Left hindlimb (tissue), 1 donor: ENCODE measurements around the gene B3GNT9.
"Not testable (repeated sequence)": the region's sequence is repeated elsewhere in the genome, so short reads cannot be mapped to it uniquely, and the experiment has no call there.

Experiments
- DNase-seq: peaks from one replicate; pipeline ENCODE4 v3.0.0-alpha.2; 2018

The B3GNT9 gene

DNA sequence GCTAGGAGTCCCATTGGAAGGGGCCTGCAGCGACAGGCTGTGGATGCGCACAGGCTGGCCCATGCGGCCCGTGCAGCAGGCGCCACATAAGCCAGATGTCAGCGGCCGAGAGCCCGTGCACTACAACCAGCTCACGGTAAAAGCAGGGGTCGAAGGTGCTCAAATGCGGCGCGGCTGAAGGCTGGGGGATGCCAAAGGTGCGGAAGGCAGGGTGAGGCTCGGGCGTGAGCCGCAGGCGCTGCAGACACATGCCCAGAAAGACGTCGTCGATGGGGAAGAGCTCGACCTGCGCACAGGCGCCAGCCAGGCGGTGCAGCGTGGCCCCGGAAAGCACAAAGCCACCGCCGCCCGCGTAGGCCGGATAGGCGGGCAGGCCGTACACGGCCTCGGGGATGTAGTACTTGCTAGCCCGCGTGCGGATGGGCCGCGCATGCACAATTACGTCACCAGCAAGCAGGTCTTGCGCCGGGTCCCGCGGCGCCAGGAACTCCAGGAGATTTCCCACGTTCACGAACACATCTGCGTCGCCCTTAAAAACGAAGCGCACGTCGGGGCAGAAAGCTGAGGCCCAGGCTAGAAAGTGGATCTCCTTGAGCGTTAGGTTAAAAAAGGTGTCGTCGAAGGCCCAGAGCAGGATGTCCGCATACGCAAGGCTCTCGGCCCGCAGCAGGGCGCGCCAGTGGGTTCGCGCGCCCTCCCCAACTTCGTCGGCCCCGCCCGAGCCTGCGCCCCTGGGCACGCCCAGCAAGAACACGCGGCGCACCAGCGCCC is 1.3 kb downstream of the B3GNT9 start:
- no peak for DNase-seq

DNA sequence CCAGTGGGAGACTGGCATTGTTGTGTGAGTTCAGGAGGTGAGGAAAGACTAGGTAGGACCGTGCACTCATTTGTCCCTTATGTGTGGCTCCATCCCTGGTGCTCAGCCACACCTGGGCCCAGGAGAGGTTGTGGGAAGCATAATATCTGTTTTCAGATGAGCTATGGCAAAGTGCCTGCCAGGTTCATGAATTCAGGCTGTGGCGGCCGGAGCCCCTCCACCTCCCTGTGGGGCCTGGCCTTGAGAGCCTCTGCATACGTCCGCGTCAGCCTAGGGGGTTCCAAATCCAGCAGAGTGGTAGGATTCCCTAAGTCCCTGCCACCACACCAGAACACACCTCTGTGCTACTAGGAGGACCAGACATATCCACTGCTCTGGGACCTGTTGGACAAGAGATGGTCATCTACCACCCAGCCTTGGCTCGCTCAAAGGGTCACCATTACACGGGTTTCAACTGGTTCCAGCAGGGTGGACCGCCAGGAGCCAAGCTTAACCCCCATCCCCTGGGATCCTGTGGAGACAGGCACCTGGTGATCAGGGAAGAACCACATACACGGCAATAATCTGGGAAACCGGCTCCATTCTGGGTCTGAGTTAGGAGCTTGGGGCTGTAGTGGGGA is 2.0 kb downstream of the B3GNT9 start:
- no peak for DNase-seq

DNA sequence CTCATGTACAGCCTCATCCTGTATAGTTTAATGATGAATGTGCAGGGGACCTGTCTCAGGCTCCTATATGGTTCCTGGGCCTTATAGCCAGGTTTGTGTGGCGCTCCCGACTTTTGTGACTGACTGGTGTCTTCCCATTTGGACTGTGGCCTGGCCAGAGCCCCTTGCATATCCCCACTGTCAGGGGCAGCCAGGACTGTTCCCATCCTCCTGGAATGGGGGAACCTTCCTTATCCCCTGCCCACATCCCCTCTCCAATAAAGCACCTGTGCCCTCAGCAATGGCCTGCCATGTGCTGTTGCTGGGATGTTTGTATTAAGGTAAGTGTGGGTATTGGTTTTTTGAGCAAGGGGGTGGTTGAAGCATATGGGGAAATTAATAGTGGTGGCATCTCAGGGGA is 2.6 kb downstream of the B3GNT9 start:
- no peak for DNase-seq

GRCh38 chr16:67147437-67148140 is 3.2 kb downstream of the B3GNT9 start:
- no peak for DNase-seq

DNA sequence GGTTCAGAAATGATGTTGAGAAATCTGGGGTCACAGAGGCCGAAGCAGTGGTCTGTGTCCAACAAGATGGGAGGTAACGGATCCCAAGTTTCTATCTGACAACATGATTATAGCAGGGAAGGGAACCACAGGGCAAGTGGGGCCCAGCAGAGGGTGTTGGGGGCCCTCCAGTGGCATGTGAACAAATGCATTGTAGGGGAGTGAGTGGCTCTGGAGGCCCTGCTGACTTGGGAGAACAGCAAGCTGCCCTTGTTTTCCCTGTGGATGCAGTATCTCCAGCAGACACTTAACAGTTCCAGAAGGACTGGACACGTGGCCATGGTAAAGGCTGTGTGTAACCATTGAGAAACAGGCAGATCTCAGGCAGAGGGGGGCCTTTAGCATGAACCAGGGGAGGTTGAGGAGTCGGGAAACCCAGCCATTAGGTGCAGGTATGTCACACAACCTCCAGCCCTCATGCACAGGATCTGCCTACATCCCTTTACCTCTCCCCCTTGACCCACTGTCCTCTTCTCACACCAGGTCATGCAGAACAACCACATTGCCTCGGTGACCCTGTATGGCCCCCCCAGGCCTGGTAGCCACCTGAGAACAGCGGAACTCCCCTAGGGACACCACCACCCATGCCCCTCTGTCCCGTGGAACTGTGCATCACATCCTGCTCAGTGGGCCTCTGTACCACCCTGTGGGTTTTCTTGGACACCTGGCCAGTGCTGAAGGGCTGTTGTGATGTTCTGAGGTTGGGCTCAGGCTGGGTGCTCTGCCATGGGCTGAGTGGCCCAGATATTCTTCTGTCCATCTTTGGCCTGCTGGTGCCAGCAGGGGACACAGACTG is 4.1 kb downstream of the B3GNT9 start:
- no peak for DNase-seq

- no peak for DNase-seq
These were observed 5.1 kb downstream of the B3GNT9 start for GRCh38 chr16:67145746-67146145.

GRCh38 chr16:67144943-67145342 is 5.9 kb downstream of the B3GNT9 start:
- no peak for DNase-seq

DNA sequence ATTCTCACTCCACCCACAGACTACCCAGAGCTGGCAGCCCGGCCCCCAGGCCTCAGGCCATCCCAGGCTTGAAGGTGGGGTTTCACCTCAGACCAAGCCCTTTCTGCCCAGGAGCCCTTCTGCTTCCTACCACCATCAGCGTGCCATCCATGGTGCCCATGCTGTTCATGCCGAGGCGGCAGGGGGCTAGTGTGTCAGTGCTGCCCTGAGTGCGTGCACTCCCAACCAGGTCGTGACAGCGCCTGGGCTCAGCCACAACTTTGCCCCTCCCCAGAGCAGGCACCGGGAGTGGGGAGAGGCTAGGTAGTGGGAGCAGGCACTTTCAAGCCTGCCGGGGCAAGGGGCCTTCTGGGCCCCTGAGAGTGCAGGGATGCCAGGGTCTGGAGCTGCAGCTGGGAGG is 8.5 kb downstream of the B3GNT9 start:
- DNase-seq = no peak

- no peak for DNase-seq
These were observed 9.4 kb downstream of the B3GNT9 start for GRCh38 chr16:67141391-67141790.

- DNase-seq = no peak
These were observed 13.2 kb downstream of the B3GNT9 start for GRCh38 chr16:67137605-67138004.

- no peak for DNase-seq
These were observed 21.4 kb downstream of the B3GNT9 start for GRCh38 chr16:67129422-67129821.

GRCh38 chr16:67128887-67129286 is 21.9 kb downstream of the B3GNT9 start:
- no peak for DNase-seq

GRCh38 chr16:67128417-67128816 is 22.4 kb downstream of the B3GNT9 start:
- DNase-seq = no peak

- not testable (repeated sequence) for DNase-seq
These were observed 28.0 kb downstream of the B3GNT9 start for GRCh38 chr16:67122799-67123198.

GRCh38 chr16:67120025-67120424 is 30.8 kb downstream of the B3GNT9 start:
- no peak for DNase-seq

DNA sequence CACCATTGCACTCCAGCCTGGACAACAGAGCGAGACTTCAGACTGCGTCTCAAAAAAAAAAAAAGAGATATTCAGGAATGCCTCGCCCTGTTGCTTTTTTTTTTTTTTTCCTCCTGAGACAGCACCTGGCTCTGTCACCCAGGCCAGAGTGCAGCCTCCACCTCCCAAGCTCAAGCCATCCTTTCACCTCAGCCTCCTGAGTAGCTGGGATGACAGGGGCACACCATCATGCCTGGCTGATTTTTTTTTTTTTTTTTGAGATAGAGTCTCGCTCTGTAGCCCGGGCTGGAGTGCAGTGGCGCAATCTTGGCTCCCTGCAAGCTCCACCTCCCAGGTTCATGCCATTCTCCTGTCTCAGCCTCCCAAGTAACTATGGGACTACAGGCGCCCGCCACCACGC is 33.1 kb downstream of the B3GNT9 start:
- no peak for DNase-seq

DNA sequence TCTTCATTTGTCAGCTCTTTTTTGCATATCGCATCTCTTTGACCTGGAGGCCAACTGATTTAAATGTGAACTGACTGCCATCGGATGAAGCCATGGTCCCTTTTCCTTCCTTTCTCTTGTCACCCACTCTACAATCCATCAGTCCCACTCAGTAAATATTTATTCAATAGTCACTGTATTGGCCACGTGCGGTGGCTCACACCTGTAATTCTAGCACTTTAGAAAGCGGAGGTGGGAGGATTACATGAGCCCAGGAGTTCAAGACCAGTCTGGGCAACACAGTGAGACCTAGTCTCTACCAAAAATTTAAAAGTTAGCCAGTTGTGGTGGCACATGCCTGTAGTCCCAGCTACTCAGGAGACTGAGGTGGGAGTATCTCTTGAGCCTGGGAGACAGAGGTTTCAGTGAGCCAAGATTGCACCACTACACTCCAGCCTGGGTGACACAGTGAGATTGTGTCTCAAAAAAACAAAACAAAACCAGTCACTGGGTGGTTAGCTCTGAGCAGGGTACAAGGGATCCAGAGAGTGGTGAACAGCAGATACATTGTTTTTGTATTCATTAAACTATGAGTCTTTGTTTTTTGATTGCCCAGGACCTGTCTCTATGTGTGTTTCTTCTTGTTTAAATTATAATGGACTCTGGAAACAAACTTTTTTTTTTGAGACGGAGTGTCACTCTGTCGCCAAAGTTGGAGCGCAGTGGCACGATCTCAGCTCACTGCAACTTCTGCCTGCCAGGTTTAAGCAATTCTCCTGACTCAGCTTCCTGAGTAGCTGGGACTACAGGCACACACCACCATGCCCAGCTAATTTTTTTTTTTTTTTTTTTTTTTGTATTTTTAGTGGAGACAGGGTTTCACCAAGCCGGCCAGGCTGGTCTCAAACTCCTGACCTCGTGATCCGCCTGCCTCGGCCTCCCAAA is 34.1 kb downstream of the B3GNT9 start:
- no peak for DNase-seq

DNA sequence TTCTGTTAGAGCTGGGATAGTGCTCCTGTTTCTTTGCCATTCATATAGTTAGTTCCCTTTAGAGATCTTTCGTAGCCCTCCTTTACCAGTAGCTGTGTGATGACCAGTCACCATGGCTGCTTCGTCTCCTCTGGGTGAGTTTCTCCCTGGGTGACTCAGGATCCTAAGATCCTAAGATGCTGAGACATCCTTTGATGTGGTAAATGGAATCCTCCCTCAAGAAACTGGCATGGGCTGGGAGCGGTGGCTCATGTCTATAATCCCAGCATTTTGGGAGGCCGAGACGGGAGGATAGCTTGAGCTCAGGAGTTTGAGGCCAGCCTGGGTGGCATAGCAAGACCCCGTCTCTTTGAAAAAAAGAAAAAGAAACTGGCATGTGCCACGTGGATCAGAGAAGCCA is 35.2 kb downstream of the B3GNT9 start:
- DNase-seq = no peak

DNA sequence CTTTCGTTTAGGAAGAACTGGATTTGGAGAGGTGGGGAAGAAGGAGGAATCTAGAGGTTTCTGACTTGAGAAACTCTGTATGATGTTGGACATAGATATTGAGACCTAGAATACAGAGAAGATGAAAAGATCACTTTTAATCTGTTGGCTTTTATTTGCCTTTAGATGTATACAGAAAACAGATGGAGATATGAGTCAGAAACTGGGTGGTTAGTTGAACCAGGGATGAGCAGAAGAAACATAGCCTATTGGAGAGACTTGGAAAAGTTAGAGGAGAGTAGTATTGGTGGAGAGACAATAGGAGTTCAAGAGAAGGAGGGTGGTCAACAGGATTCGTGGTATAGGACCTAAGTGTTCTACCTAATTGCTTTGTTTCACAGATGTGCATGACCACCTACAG is 36.0 kb downstream of the B3GNT9 start:
- DNase-seq = no peak

GRCh38 chr16:67112591-67113399 is 38.0 kb downstream of the B3GNT9 start:
- DNase-seq = no peak

DNA sequence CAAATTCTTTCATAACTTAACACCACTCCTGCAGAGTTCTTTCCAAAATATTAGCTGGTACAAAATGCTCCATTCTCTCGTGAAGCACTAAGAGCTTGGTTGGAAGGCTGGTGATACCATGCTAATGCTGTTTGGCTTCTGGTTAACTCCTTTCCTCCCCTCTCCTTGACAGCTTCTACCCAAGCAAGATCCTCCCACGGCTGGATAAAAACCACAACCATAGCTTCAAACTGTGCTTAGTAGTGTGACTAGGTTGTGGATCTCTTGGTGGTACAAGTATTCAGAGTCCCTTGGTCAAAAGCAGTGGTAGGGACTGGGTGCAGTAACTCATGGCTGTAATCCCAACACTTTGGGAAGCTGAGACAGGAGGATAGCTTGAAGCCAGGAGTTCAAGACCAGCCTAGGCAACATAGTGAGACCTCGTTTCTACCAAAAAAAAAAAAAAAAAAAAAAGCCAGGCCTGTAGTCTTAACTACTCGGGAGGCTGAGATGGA is 38.8 kb downstream of the B3GNT9 start:
- no peak for DNase-seq
